Muscle of leg (tissue), 16 donors: ENCODE results near the gene PTPN5. TPM values are rescaled to one million over a fixed set of nuclear protein-coding genes. Genes with fewer than 3 reads are reported as not detected.
A peak's percentile ranks its signal among the peaks of the same experiment; 100 is the strongest.
"Not testable (repeated sequence)": the region's sequence is repeated elsewhere in the genome, so short reads cannot be mapped to it uniquely, and the experiment has no call there.

Experiments
- DNase-seq: peaks from one replicate; pipeline ENCODE4 v3.0.0; 2013
- H3K27ac ChIP-seq: one replicate; pipeline ENCODE4 v1.5.1; 2013; ENCODE audit warnings: mild to moderate bottlenecking, low read length, control low read depth
- H3K27me3 ChIP-seq: one replicate; pipeline ENCODE4 v1.6.1; 2013; ENCODE audit warnings: low read length; ENCODE audit not compliant: control insufficient read depth, insufficient read depth
- H3K36me3 ChIP-seq: one replicate; pipeline ENCODE4 v1.6.1; 2013; ENCODE audit warnings: low read length; ENCODE audit not compliant: control insufficient read depth, insufficient read depth
- H3K4me1 ChIP-seq: one replicate; pipeline ENCODE4 v1.6.1; 2013; ENCODE audit warnings: low read length; ENCODE audit not compliant: control insufficient read depth, insufficient read depth
- H3K4me3 ChIP-seq: one replicate; pipeline ENCODE4 v1.5.1; 2013; ENCODE audit warnings: low read length, control low read depth
- H3K9me3 ChIP-seq: replicated peaks from 2 replicates; pipeline ENCODE4 v1.6.1; 2013; ENCODE audit warnings: low read depth, low read length; ENCODE audit not compliant: control insufficient read depth
- WGBS: methylation state at CpG from one replicate; pipeline ENCODE4 v1.1.5; 2013; ENCODE audit warnings: missing lambda C conversion rate; ENCODE audit not compliant: insufficient coverage; 5-methylcytosine and 5-hydroxymethylcytosine counted together
- long read RNA-seq, 11 donors: transcript quantifications; one replicate each; lab custom pipeline, GENCODE V29; 2026
- polyA plus RNA-seq, 8 donors: library from polyadenylated mRNA; unstranded; fragments of 120-200 nt; gene quantifications; one replicate each; pipeline versions ENCODE4 v1.2.1 to v1.2.3, GENCODE V29; 2013; ENCODE audit warnings: inconsistent platforms in 1 of 8, low replicate concordance in 1 of 8; ENCODE audit not compliant: insufficient read length in 8 of 8, insufficient read depth in 1 of 8
- total RNA-seq: library from RNA; stranded (reverse); fragments of 120-200 nt; gene quantifications from one replicate; pipeline ENCODE4 v1.2.4, GENCODE V29; 2013

Gene PTPN5
- total RNA-seq: 0.18 TPM
- 1 to 10 TPM in 1 of 8 donors, under 1 TPM in 7; 0.14 to 2.0 (median 0.25) TPM for polyA plus RNA-seq
- long read RNA-seq, donor 1: 0 reads
- long read RNA-seq, donor 2: 0 reads
- long read RNA-seq, donor 3: 0 reads
- long read RNA-seq, donor 4: 0 reads
- long read RNA-seq, donor 5: 0 reads
- long read RNA-seq, donor 6: 0 reads
- long read RNA-seq, donor 7: 0 reads
- long read RNA-seq, donor 8: 0 reads
- long read RNA-seq, donor 9: 0 reads
- long read RNA-seq, donor 10: 0 reads
- long read RNA-seq, donor 11: 0 reads

GRCh38 chr11:18791207-18791968 is at the start of gene PTPN5:
Gene PTPN5 (minus strand): TSS chr11:18791798. CDS start chr11:18771958, 19,840 bp downstream.
- peaks cover 5% of the 10 kb centered on the region for H3K4me1 ChIP-seq
- H3K36me3 ChIP-seq: no peaks in the 10 kb centered on the region
- under 1% methylated on average over 88 of the region's 94 CpGs for WGBS
- peak within 1 kb of the TSS; percentile 31 for H3K4me3 ChIP-seq
- H3K27ac ChIP-seq: no peak within 1 kb of the TSS
- no peaks in the 10 kb centered on the region for H3K9me3 ChIP-seq
- peaks cover 47% of the 10 kb centered on the region for H3K27me3 ChIP-seq
- DNase-seq: peak; percentile 18

DNA sequence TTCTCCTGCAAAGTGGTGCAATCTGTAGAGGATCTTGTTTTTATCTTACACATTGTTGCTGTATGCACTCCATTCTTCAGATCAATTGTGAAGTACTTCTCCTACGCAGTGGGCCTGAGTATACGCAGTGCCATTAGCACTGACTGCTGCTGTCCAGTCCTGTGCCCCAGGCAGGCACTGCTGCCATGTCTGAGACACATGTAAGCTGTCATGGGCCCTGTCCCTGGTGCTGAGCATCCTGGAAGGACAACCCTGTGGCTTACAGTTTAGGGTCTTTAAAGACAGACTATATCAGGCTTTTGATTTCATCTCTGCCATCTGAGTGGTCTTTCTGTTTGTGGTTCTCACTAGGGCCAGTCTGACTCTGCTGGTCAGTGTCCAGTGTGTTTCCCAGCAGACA is 44.8 kb upstream of the PTPN5 start:
- WGBS: 60% methylated on average over 2 of the region's 2 CpGs

DNA sequence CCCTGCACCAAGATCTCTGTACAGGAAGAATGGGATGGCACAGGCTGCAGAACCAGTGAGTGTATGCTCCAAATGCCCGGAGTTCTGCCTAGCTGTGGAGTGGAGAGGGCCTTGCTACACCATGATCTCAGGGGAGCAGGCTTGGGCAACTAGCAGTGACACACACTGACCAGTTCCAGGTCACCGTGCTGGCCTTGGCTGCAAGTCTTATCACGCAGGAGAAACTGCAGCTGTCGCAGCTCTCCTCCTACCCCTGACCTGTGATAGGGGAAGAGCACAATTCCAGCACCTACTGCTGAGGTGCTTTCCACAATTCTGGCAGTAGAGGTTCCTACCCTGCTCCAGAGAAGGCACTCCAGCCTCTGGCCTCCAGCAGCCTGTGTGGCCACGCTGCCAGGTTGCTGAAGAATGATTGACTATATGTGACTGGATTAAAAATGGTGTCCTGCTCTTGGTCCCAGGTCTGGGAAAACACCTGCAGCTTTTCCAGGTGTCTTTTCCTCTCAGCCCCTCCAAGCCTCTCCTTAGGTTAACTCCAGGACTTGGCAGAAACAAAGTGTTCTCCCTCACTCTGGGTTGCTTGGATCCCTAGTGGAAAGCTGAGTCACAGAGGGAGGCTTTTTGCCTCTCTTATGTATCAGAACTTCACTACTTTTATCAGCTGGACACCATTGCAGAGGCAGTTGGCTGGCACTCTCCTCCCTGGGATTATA is 43.3 kb upstream of the PTPN5 start:
- Histone ChIP-seq H3K27me3 (no peaks in the 10 kb centered on the region), H3K4me1 (no peaks in the 10 kb centered on the region), H3K4me3 (no peak overlapping the region), H3K9me3 (no peaks in the 10 kb centered on the region), H3K36me3 (no peaks in the 10 kb centered on the region), H3K27ac (no peak overlapping the region)
- no peak for DNase-seq
- 82% methylated on average over 4 of the region's 5 CpGs for WGBS

More for the DNA sequence above, 44.8 kb upstream of the PTPN5 start:
- no peak overlapping the region for H3K27ac ChIP-seq
- peaks cover 3% of the 10 kb centered on the region for H3K9me3 ChIP-seq
- no peak for DNase-seq
- H3K36me3 ChIP-seq: no peaks in the 10 kb centered on the region
- H3K4me1 ChIP-seq: no peaks in the 10 kb centered on the region
- H3K4me3 ChIP-seq: no peak overlapping the region
- no peaks in the 10 kb centered on the region for H3K27me3 ChIP-seq

- not testable (repeated sequence) for H3K4me1 ChIP-seq, H3K27me3 ChIP-seq, H3K4me3 ChIP-seq, H3K27ac ChIP-seq, H3K9me3 ChIP-seq, DNase-seq, H3K36me3 ChIP-seq
- no CpG with 5 or more reads among the region's 1 CpG for WGBS
These were observed 28.6 kb upstream of the PTPN5 start for GRCh38 chr11:18820160-18820559.

GRCh38 chr11:18804199-18804999 is 12.8 kb upstream of the PTPN5 start:
- WGBS: 80% methylated on average over 1 of the region's 4 CpGs

GRCh38 chr11:18802381-18803257 is 11.0 kb upstream of the PTPN5 start:
- Histone ChIP-seq H3K27me3 (peaks cover 2% of the 10 kb centered on the region), H3K4me1 (no peaks in the 10 kb centered on the region), H3K9me3 (no peaks in the 10 kb centered on the region), H3K36me3 (no peaks in the 10 kb centered on the region), H3K4me3 (no peak overlapping the region), H3K27ac (no peak overlapping the region)
- WGBS: 100% methylated on average over 1 of the region's 13 CpGs
- DNase-seq: peak; percentile 63

More at GRCh38 chr11:18804199-18804999, 12.8 kb upstream of the PTPN5 start:
- Histone ChIP-seq H3K27ac (no peak overlapping the region), H3K9me3 (no peaks in the 10 kb centered on the region), H3K36me3 (no peaks in the 10 kb centered on the region), H3K4me3 (no peak overlapping the region), H3K4me1 (no peaks in the 10 kb centered on the region), H3K27me3 (peaks cover 2% of the 10 kb centered on the region)
- no peak for DNase-seq

DNA sequence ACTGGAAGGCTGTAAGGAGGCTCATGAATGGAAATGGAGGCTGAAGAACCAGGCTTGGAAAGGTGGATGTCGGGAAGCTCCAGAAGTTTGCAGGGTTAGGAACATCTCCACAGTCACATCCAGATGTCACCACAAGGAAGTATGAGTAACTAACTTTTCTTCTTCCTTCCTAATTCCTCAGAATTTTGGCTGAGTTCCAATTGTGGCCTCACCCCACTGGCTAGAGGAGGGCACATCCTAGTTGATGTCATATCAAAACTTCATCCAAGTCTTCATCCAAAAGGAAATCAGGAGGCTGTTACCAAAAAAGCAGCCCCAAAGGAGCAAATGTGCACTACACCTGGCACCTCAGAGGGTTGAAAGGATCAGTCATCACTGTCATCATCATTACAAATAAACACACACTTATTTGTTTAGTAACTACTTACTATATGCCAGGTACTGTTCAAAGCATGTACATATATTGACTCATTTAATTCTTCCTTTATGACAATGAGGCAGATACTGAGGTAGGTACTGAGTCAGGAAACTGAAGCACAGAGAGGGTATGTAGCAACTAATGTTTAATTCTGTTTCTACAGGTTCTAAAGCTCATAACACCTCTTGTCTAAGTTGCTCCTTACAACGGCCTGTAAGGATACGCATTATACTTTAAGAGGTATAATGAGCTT is 7.3 kb upstream of the PTPN5 start:
- Histone ChIP-seq H3K4me1 (no peaks in the 10 kb centered on the region), H3K27ac (no peak overlapping the region), H3K9me3 (no peaks in the 10 kb centered on the region), H3K27me3 (peaks cover 10% of the 10 kb centered on the region), H3K4me3 (no peak overlapping the region), H3K36me3 (no peaks in the 10 kb centered on the region)
- DNase-seq: no peak
- WGBS: no CpG with 5 or more reads among the region's 3 CpGs

DNA sequence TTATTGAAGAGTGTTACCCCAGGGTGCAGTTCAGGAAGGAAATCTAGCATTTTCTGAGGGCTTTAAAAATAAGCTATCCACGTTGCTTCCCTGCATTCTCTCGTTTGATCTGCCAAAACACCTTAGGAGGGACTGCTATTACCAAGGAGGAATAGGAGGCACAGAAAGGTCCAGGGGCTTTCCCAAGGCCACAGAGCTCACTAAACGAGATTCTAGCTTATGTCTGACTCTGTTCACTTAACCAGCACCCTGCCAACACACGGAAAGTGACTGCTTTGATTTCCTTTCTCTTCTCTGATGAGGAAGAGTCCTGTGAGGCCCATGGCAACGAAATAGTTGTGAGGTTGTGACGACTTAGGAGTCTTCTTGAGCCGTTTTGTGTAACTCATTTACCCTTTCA is 3.4 kb upstream of the PTPN5 start:
- H3K4me3 ChIP-seq: no peak overlapping the region

DNA sequence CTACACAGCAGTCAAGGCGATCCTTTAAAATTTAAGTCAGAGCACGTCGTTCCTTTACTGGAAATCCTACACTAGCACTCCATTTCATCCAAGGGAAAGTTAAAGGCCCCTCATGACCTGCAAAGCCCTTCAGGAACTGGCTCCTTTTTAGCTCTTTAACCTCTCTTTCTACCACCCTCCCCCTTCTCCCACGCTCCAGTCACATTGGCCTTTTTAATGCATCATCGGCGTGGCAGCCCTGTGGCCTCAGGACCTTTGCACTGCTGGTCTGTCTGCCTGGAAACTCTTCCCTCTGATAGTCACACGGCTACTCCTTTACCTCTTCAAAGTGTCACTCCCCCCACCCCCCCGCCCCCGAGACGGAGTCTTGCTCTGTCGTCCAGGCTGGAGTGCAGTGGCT is 1.2 kb upstream of the PTPN5 start:
- DNase-seq: no peak
- Histone ChIP-seq H3K36me3 (no peaks in the 10 kb centered on the region), H3K27ac (no peak overlapping the region), H3K27me3 (peaks cover 50% of the 10 kb centered on the region), H3K9me3 (no peaks in the 10 kb centered on the region), H3K4me3 (no peak overlapping the region), H3K4me1 (peaks cover 5% of the 10 kb centered on the region)
- 62% methylated on average over 8 of the region's 11 CpGs for WGBS

More for the DNA sequence above, 3.4 kb upstream of the PTPN5 start:
- H3K36me3 ChIP-seq: no peaks in the 10 kb centered on the region
- 33% methylated on average over 3 of the region's 7 CpGs for WGBS
- no peak overlapping the region for H3K27ac ChIP-seq
- peaks cover 43% of the 10 kb centered on the region for H3K27me3 ChIP-seq
- DNase-seq: no peak
- no peaks in the 10 kb centered on the region for H3K9me3 ChIP-seq
- peaks cover 5% of the 10 kb centered on the region for H3K4me1 ChIP-seq
